HG03439 (cell line): Measurements from ENCODE around the gene MRPS2.
"Not testable (repeated sequence)": the region's sequence is repeated elsewhere in the genome, so short reads cannot be mapped to it uniquely, and the experiment has no call there.

ENCODE experiments used
- ATAC-seq: cut with Tn5 transposase; IDR thresholded peaks from one replicate; pipeline ENCODE4 v1.9.1; 2021; ENCODE audit warnings: mild to moderate bottlenecking, moderate library complexity; ENCODE audit not compliant: unreplicated experiment

Gene MRPS2

GRCh38 chr9:135528842-135529435 lies 28.5 kb downstream of the MRPS2 start:
- ATAC-seq, result not testable (repeated sequence)

- no peak for ATAC-seq
Measured at GRCh38 chr9:135530146-135530545, 29.7 kb downstream of the MRPS2 start.

GRCh38 chr9:135531096-135531495 lies 30.6 kb downstream of the MRPS2 start:
- no peak for ATAC-seq

- no peak for ATAC-seq
Measured at GRCh38 chr9:135533113-135533512, 32.6 kb downstream of the MRPS2 start.

GRCh38 chr9:135533674-135534073 lies 33.2 kb downstream of the MRPS2 start:
- no peak for ATAC-seq

GRCh38 chr9:135534192-135534711 lies 33.8 kb downstream of the MRPS2 start:
- not testable (repeated sequence) for ATAC-seq

- ATAC-seq, result not testable (repeated sequence)
Measured at GRCh38 chr9:135534826-135535225, 34.3 kb downstream of the MRPS2 start.

- not testable (repeated sequence) for ATAC-seq
Measured at GRCh38 chr9:135535631-135536030, 35.1 kb downstream of the MRPS2 start.

- no peak for ATAC-seq
Measured at GRCh38 chr9:135536216-135536615, 35.7 kb downstream of the MRPS2 start.

- not testable (repeated sequence) for ATAC-seq
Measured at GRCh38 chr9:135543262-135543894, 42.9 kb downstream of the MRPS2 start.

- ATAC-seq, result no peak
Measured at GRCh38 chr9:135544981-135545635, 44.6 kb downstream of the MRPS2 start.

GRCh38 chr9:135545646-135546176 lies 45.2 kb downstream of the MRPS2 start, which contains the start of gene OBP2A:
TSS of gene OBP2A (plus strand) at chr9:135546126. CDS start at chr9:135546181, 55 bp downstream.
- not testable (repeated sequence) for ATAC-seq

- ATAC-seq, result not testable (repeated sequence)
Measured at GRCh38 chr9:135546792-135547617, 46.5 kb downstream of the MRPS2 start.

GRCh38 chr9:135547756-135548736 lies 47.6 kb downstream of the MRPS2 start:
- ATAC-seq, result no peak

- not testable (repeated sequence) for ATAC-seq
Measured at GRCh38 chr9:135549478-135550343, 49.2 kb downstream of the MRPS2 start.

- no peak for ATAC-seq
Measured at GRCh38 chr9:135550344-135550918, 49.9 kb downstream of the MRPS2 start.

GRCh38 chr9:135551031-135551430 lies 50.5 kb downstream of the MRPS2 start:
- no peak for ATAC-seq

- ATAC-seq, result no peak
Measured at GRCh38 chr9:135551456-135551855, 51.0 kb downstream of the MRPS2 start.
